SK-N-SH (cell line): ENCODE results near the gene TNPO1. TPM values are rescaled to one million over a fixed set of nuclear protein-coding genes. Genes with fewer than 3 reads are reported as not detected.
A peak's percentile ranks its signal among the peaks of the same experiment; 100 is the strongest.

Experiments
- CTCF ChIA-PET: fragments of 300-600, 350-600 bp; formaldehyde crosslinking; extraction: SDS; loops from one replicate; lab custom pipeline; 2021; lab: Yijun Ruan, JAX
- POLR2A ChIA-PET: fragments of 350-600 bp; sonication (Branson Sonifier 250); formaldehyde crosslinking; extraction: SDS; loops from one replicate; lab custom pipeline; 2020; ENCODE audit warnings: antibody characterized with exemption, inconsistent platforms; lab: Yijun Ruan, JAX
- DNase-seq: peaks from one replicate; pipeline ENCODE4 v3.0.0; 2012
- H2AFZ ChIP-seq: fragments of 200-600 bp; sonication (generic); 2 replicates; pipeline ENCODE4 v1.8.1; 2016; ENCODE audit warnings: antibody characterized with exemption, mild to moderate bottlenecking, low read depth
- H3F3A ChIP-seq: fragments of 200-600 bp; sonication (generic); replicated peaks from 2 replicates; pipeline ENCODE3; 2016; ENCODE audit warnings: antibody characterized with exemption, mild to moderate bottlenecking; ENCODE audit not compliant: insufficient read depth
- H3K27ac ChIP-seq, 2 experiments: fragments of 200-500 bp in 1 of 2; fragments of 200-600 bp in 1 of 2; sonication (Bioruptor generic) in 1 of 2; sonication (generic), shearing (Covaris generic) in 1 of 2; 2 replicates each; pipeline versions ENCODE4 v1.5.1 to v1.6.1; 2014 to 2016; ENCODE audit warnings: low read depth in 2 of 2, inconsistent platforms in 1 of 2, low read length in 1 of 2, mild to moderate bottlenecking in 1 of 2, mixed read lengths in 1 of 2
- H3K27me3 ChIP-seq: fragments of 200-600 bp; sonication (generic), shearing (Covaris generic); 2 replicates; pipeline ENCODE4 v1.6.1; 2016; ENCODE audit warnings: mixed run types; ENCODE audit not compliant: insufficient read depth
- H3K36me3 ChIP-seq, 2 experiments: fragments of 200-500 bp in 1 of 2; fragments of 200-600 bp in 1 of 2; sonication (Bioruptor generic) in 1 of 2; sonication (generic) in 1 of 2; replicated peaks in 1 of 2; 2 replicates each; pipeline versions ENCODE3 to v1.5.1; 2014 to 2016; ENCODE audit warnings: low read length in 1 of 2, mild to moderate bottlenecking in 1 of 2; ENCODE audit not compliant: insufficient read depth in 2 of 2, control insufficient read depth in 1 of 2
- H3K4me1 ChIP-seq, 2 experiments: fragments of 200-500 bp in 1 of 2; fragments of 200-600 bp in 1 of 2; sonication (Bioruptor generic) in 1 of 2; sonication (generic), shearing (Covaris generic) in 1 of 2; 2 replicates each; pipeline versions ENCODE4 v1.5.1 to v1.6.1; 2014 to 2016; ENCODE audit warnings: low read depth in 1 of 2, low read length in 1 of 2, mixed run types in 1 of 2; ENCODE audit not compliant: insufficient read depth in 2 of 2, control insufficient read depth in 1 of 2
- H3K4me2 ChIP-seq: fragments of 200-600 bp; sonication (generic), shearing (Covaris generic); 2 replicates; pipeline ENCODE4 v1.6.1; 2017; ENCODE audit warnings: mixed run types
- H3K4me3 ChIP-seq, 2 experiments: fragments of 200-500 bp in 1 of 2; fragments of 200-600 bp in 1 of 2; sonication (Bioruptor generic) in 1 of 2; sonication (generic), shearing (Covaris generic) in 1 of 2; 2 replicates each; pipeline versions ENCODE4 v1.5.1 to v1.8.1; 2014 to 2016; ENCODE audit warnings: low read depth in 2 of 2, inconsistent platforms in 1 of 2, low read length in 1 of 2, mild to moderate bottlenecking in 1 of 2, mixed read lengths in 1 of 2, moderate library complexity in 1 of 2
- H3K79me2 ChIP-seq: fragments of 200-600 bp; sonication (generic); 2 replicates; pipeline ENCODE4 v1.8.1; 2017; ENCODE audit warnings: mild to moderate bottlenecking; ENCODE audit not compliant: insufficient read depth
- H3K9ac ChIP-seq: fragments of 200-600 bp; sonication (generic); 2 replicates; pipeline ENCODE4 v1.6.1; 2017; ENCODE audit warnings: mixed run types
- H3K9me2 ChIP-seq: fragments of 200-600 bp; sonication (generic); 2 replicates; pipeline ENCODE4 v1.6.1; 2017; ENCODE audit warnings: mixed run types
- H3K9me3 ChIP-seq: fragments of 200-600 bp; sonication (generic); 2 replicates; pipeline ENCODE4 v1.6.1; 2017; ENCODE audit warnings: mixed run types, mild to moderate bottlenecking, moderate library complexity
- H4K20me1 ChIP-seq: fragments of 200-600 bp; sonication (generic); 2 replicates; pipeline ENCODE4 v1.6.1; 2017; ENCODE audit warnings: mild to moderate bottlenecking, mixed run types; ENCODE audit not compliant: insufficient read depth
- CHD2 ChIP-seq: fragments of 150-350 bp; IDR thresholded peaks from 2 replicates; pipeline ENCODE4 v1.6.1; 2018; ENCODE audit warnings: low read length; ENCODE audit not compliant: partially characterized antibody
- ELF1 ChIP-seq: IDR thresholded peaks from 2 replicates; pipeline ENCODE4 v1.4.0; 2012
- EP300 ChIP-seq, 2 experiments: IDR thresholded peaks; 2 replicates each; pipeline versions ENCODE4 v1.4.0 to v1.6.1; 2012; ENCODE audit warnings: borderline replicate concordance in 1 of 2, low read depth in 1 of 2, low read length in 1 of 2
- FOXJ3 ChIP-seq: sonication (generic); formaldehyde crosslinking; IDR thresholded peaks from 2 replicates; pipeline ENCODE4 v1.5.1; 2020; ENCODE audit warnings: mild to moderate bottlenecking, missing genetic modification reagents
- GATA2 ChIP-seq: sonication (generic); formaldehyde crosslinking; IDR thresholded peaks from 2 replicates; pipeline ENCODE4 v1.5.0; 2020; ENCODE audit warnings: mild to moderate bottlenecking, missing genetic modification reagents
- JUND ChIP-seq: IDR thresholded peaks from 2 replicates; pipeline ENCODE4 v1.4.0; 2012
- MEF2A ChIP-seq: IDR thresholded peaks from 2 replicates; pipeline ENCODE4 v1.4.0; 2012; ENCODE audit warnings: low read depth, borderline replicate concordance
- MXI1 ChIP-seq: IDR thresholded peaks from 2 replicates; pipeline ENCODE4 v1.6.1; 2012; ENCODE audit warnings: mild to moderate bottlenecking, low read depth, low read length, improper control_type of control experiment
- NFIC ChIP-seq: IDR thresholded peaks from 2 replicates; pipeline ENCODE4 v1.4.0; 2012; ENCODE audit warnings: borderline replicate concordance
- NRF1 ChIP-seq: IDR thresholded peaks from 2 replicates; pipeline ENCODE4 v1.6.1; 2012; ENCODE audit warnings: low read depth, mild to moderate bottlenecking, low read length
- SMC3 ChIP-seq: IDR thresholded peaks from 2 replicates; pipeline ENCODE4 v1.6.1; 2012; ENCODE audit warnings: low read depth, low read length, improper control_type of control experiment
- TAF1 ChIP-seq: IDR thresholded peaks from 2 replicates; pipeline ENCODE4 v1.6.1; 2012; ENCODE audit warnings: low read depth, mild to moderate bottlenecking, low read length, moderate library complexity, borderline replicate concordance
- TCF12 ChIP-seq: IDR thresholded peaks from 2 replicates; pipeline ENCODE4 v1.4.0; 2012
- TEAD4 ChIP-seq: IDR thresholded peaks from 2 replicates; pipeline ENCODE4 v1.4.0; 2012; ENCODE audit warnings: mild to moderate bottlenecking, borderline replicate concordance; ENCODE audit not compliant: insufficient read depth
- YY1 ChIP-seq: IDR thresholded peaks from 2 replicates; pipeline ENCODE4 v1.4.0; 2012; ENCODE audit warnings: low read depth, mild to moderate bottlenecking
- WGBS: methylation state at CpG from one replicate; pipeline ENCODE4 v1.1.6; 2017; ENCODE audit warnings: low lambda C conversion rate; 5-methylcytosine and 5-hydroxymethylcytosine counted together
- polyA plus RNA-seq, 3 experiments: library from polyadenylated mRNA; depleted of rRNA; stranded (reverse); fragments of >200 nt; gene quantifications; 2 replicates each; pipeline ENCODE4 v1.2.3, GENCODE V29; 2012
- TF ChIP-seq, protein P1 (sequence below): fragments of 200-600 bp; sonication (generic); IDR thresholded peaks from 2 replicates; pipeline ENCODE4 v1.6.1; 2017; ENCODE audit warnings: antibody characterized with exemption, mild to moderate bottlenecking, moderate library complexity
- TF ChIP-seq, protein P2 (sequence below): IDR thresholded peaks from 2 replicates; pipeline ENCODE4 v1.4.0; 2012; ENCODE audit warnings: low read depth, borderline replicate concordance
- TF ChIP-seq, protein P3 (sequence below): IDR thresholded peaks from 2 replicates; pipeline ENCODE4; 2012
- TF ChIP-seq, protein P4 (sequence below): IDR thresholded peaks from 2 replicates; pipeline ENCODE4 v1.4.0; 2012; ENCODE audit warnings: low read depth, borderline replicate concordance

The TNPO1 gene
- polyA plus RNA-seq, 1 of the 3 experiments (the other 2 are of a cell fraction), result 19.9 TPM

- TF ChIP-seq SMC3, result peak; percentile 6; the same call in 1 of the 2 replicates
- TF ChIP-seq TCF12, result no peak; the same call in 1 of the 2 replicates
- TF ChIP-seq, protein P1, sequence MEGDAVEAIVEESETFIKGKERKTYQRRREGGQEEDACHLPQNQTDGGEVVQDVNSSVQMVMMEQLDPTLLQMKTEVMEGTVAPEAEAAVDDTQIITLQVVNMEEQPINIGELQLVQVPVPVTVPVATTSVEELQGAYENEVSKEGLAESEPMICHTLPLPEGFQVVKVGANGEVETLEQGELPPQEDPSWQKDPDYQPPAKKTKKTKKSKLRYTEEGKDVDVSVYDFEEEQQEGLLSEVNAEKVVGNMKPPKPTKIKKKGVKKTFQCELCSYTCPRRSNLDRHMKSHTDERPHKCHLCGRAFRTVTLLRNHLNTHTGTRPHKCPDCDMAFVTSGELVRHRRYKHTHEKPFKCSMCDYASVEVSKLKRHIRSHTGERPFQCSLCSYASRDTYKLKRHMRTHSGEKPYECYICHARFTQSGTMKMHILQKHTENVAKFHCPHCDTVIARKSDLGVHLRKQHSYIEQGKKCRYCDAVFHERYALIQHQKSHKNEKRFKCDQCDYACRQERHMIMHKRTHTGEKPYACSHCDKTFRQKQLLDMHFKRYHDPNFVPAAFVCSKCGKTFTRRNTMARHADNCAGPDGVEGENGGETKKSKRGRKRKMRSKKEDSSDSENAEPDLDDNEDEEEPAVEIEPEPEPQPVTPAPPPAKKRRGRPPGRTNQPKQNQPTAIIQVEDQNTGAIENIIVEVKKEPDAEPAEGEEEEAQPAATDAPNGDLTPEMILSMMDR, result no peak
- TF ChIP-seq NRF1, result peak; percentile 16; the same call in 1 of the 2 replicates
- no peak; the same call in none of the 2 replicates for TF ChIP-seq YY1
- no peak for TF ChIP-seq NFIC
- TF ChIP-seq, protein P2, sequence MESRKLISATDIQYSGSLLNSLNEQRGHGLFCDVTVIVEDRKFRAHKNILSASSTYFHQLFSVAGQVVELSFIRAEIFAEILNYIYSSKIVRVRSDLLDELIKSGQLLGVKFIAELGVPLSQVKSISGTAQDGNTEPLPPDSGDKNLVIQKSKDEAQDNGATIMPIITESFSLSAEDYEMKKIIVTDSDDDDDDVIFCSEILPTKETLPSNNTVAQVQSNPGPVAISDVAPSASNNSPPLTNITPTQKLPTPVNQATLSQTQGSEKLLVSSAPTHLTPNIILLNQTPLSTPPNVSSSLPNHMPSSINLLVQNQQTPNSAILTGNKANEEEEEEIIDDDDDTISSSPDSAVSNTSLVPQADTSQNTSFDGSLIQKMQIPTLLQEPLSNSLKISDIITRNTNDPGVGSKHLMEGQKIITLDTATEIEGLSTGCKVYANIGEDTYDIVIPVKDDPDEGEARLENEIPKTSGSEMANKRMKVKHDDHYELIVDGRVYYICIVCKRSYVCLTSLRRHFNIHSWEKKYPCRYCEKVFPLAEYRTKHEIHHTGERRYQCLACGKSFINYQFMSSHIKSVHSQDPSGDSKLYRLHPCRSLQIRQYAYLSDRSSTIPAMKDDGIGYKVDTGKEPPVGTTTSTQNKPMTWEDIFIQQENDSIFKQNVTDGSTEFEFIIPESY, result no peak
- no peak for TF ChIP-seq JUND
- no peak for TF ChIP-seq MEF2A
- TF ChIP-seq CHD2, result no peak
Observed at GRCh38 chr5:72816284-72817075, at the start of gene TNPO1 (continued).

- POLR2A ChIA-PET, result no interaction called here
- Histone ChIP-seq H3K4me3 (no peak overlapping the region), H3K4me2 (no peak overlapping the region), H2AFZ (no peak overlapping the region), H3K27me3 (no peaks in the 10 kb centered on the region), H3K9me2 (no peaks in the 10 kb centered on the region), H3F3A (no peaks in the 10 kb centered on the region), H3K9ac (no peak overlapping the region), H3K79me2 (no peaks in the 10 kb centered on the region), H3K36me3 (no peaks in the 10 kb centered on the region), H4K20me1 (no peaks in the 10 kb centered on the region), H3K27ac (peak overlapping the region in 1 of 2 experiments; percentile 78; a peak in 2 of 4 replicates), H3K9me3 (no peaks in the 10 kb centered on the region), H3K4me1 (peaks cover 0 to 12% of the 10 kb centered on the region in 2 experiments; a peak in 2 of 4 replicates)
- DNase-seq, result peak; percentile 60
- WGBS, result 50% methylated on average over 7 of the region's 7 CpGs
- CTCF ChIA-PET, result interaction anchor here (0.7 to 1.0 kb wide), 3 partner anchors 21 to 49 kb away, joined by 3 read pairs; no protein-coding TSS in a partner anchor
- TF ChIP-seq GATA2 (no peak), MEF2A (no peak), TEAD4 (no peak), EP300 (IDR thresholded peaks at IDR 0.05; ENCODE audit: borderline replicate concordance in 1 of 2, low read depth in 1 of 2, low read length in 1 of 2) (no peak), JUND (no peak), NRF1 (no peak), TCF12 (no peak), ELF1 (no peak), SMC3 (peak; percentile 17; the same call in 1 of the 2 replicates), MXI1 (peak; percentile 51; the same call in 1 of the 2 replicates), TAF1 (no peak), FOXJ3 (no peak)
- TF ChIP-seq, protein P3, sequence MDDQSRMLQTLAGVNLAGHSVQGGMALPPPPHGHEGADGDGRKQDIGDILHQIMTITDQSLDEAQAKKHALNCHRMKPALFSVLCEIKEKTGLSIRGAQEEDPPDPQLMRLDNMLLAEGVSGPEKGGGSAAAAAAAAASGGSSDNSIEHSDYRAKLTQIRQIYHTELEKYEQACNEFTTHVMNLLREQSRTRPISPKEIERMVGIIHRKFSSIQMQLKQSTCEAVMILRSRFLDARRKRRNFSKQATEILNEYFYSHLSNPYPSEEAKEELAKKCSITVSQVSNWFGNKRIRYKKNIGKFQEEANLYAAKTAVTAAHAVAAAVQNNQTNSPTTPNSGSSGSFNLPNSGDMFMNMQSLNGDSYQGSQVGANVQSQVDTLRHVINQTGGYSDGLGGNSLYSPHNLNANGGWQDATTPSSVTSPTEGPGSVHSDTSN, result no peak
- TF ChIP-seq, protein P4, sequence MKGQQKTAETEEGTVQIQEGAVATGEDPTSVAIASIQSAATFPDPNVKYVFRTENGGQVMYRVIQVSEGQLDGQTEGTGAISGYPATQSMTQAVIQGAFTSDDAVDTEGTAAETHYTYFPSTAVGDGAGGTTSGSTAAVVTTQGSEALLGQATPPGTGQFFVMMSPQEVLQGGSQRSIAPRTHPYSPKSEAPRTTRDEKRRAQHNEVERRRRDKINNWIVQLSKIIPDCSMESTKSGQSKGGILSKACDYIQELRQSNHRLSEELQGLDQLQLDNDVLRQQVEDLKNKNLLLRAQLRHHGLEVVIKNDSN, result no peak
- TF ChIP-seq, protein P2, result no peak
Observed at GRCh38 chr5:72767289-72768010, 49.0 kb upstream of the TNPO1 start.
